ENCODE data around the gene FKBP11.
A peak's percentile ranks its signal among the peaks of the same experiment; 100 is the strongest.
"Not testable (repeated sequence)": the region's sequence is repeated elsewhere in the genome, so short reads cannot be mapped to it uniquely, and the experiment has no call there.

The FKBP11 gene

GRCh38 chr12:48927261-48927660 lies 2.0 kb upstream of the FKBP11 start:
- H3K36me3 ChIP-seq (ENCODE audit: control insufficient read depth, insufficient read depth, low read length), result no peaks in the 10 kb centered on the region
- peaks cover 10% of the 10 kb centered on the region for H3K4me1 ChIP-seq (ENCODE audit: control insufficient read depth, insufficient read depth, low read length)
- no peaks in the 10 kb centered on the region for H3K27me3 ChIP-seq (ENCODE audit: control insufficient read depth, insufficient read depth, low read length)
- no peaks in the 10 kb centered on the region for H3K9me3 ChIP-seq (ENCODE audit: control insufficient read depth, low read length)
- H3K9ac ChIP-seq (ENCODE audit: low read length), result no peak overlapping the region
- no peak overlapping the region for H3K4me3 ChIP-seq (ENCODE audit: low read length)

- H3K4me3 ChIP-seq (ENCODE audit: low read length), result peak overlapping the region; percentile 89
- H3K9ac ChIP-seq (ENCODE audit: low read length), result peak overlapping the region; percentile 90
- H3K9me3 ChIP-seq (ENCODE audit: control insufficient read depth, low read length), result no peaks in the 10 kb centered on the region
- no peaks in the 10 kb centered on the region for H3K36me3 ChIP-seq (ENCODE audit: control insufficient read depth, insufficient read depth, low read length)
- no peaks in the 10 kb centered on the region for H3K27me3 ChIP-seq (ENCODE audit: control insufficient read depth, insufficient read depth, low read length)
- peaks cover 10% of the 10 kb centered on the region for H3K4me1 ChIP-seq (ENCODE audit: control insufficient read depth, insufficient read depth, low read length)
These were observed 532 bp downstream of the FKBP11 start for GRCh38 chr12:48924617-48925303.

DNA sequence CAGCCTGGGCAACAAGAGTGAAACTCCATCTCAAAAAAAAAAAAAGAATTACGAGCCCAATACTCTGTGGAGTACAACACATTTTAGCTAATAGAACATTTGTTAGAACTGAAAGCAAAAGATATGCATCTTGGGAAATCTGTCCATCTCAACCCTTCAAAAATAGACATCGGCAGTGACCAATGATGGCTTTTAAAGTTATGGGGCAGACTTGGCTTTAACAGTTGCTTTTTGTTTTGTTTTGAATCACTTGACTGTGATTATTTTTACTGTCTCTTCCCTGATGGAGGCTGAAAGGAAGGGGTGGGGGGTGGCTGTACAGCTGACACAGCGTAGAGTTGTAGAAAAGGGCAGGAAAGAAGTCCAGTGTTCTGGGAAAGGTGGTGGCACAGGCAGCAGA lies 2.2 kb downstream of the FKBP11 start:
- Histone ChIP-seq H3K4me3 (ENCODE audit: low read length) (no peak overlapping the region), H3K4me1 (ENCODE audit: control insufficient read depth, insufficient read depth, low read length) (peaks cover 10% of the 10 kb centered on the region), H3K36me3 (ENCODE audit: control insufficient read depth, insufficient read depth, low read length) (no peaks in the 10 kb centered on the region), H3K27me3 (ENCODE audit: control insufficient read depth, insufficient read depth, low read length) (no peaks in the 10 kb centered on the region), H3K9ac (ENCODE audit: low read length) (no peak overlapping the region), H3K9me3 (ENCODE audit: control insufficient read depth, low read length) (no peaks in the 10 kb centered on the region)

GRCh38 chr12:48917857-48918537 lies 7.3 kb downstream of the FKBP11 start:
- H3K9me3 ChIP-seq (ENCODE audit: control insufficient read depth, low read length), result no peaks in the 10 kb centered on the region
- no peak overlapping the region for H3K4me3 ChIP-seq (ENCODE audit: low read length)
- H3K36me3 ChIP-seq (ENCODE audit: control insufficient read depth, insufficient read depth, low read length), result no peaks in the 10 kb centered on the region
- H3K9ac ChIP-seq (ENCODE audit: low read length), result no peak overlapping the region
- no peaks in the 10 kb centered on the region for H3K4me1 ChIP-seq (ENCODE audit: control insufficient read depth, insufficient read depth, low read length)
- H3K27me3 ChIP-seq (ENCODE audit: control insufficient read depth, insufficient read depth, low read length), result no peaks in the 10 kb centered on the region

DNA sequence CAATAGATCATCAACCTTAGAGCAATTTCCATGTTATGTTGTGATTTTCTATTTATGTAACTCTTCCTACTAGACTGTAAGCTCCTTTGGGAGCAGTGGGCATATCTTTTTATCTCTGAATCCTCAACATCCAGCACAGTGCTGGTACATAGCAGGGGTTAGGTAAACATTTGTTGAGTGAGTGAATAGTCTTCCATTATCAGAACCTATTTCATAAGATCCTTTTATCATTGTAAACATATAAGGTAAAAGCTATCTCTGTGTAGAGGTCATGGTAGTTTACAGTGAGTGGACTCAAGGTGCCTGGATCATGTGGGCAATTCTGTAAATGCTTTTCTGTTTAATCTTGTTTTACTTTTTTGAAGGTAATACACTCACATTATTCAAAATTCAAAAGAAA lies 15.1 kb downstream of the FKBP11 start:
- Histone ChIP-seq H3K4me1 (ENCODE audit: control insufficient read depth, insufficient read depth, low read length) (peaks cover 5% of the 10 kb centered on the region), H3K4me3 (ENCODE audit: low read length) (no peak overlapping the region), H3K9me3 (ENCODE audit: control insufficient read depth, low read length) (no peaks in the 10 kb centered on the region), H3K9ac (ENCODE audit: low read length) (no peak overlapping the region), H3K36me3 (ENCODE audit: control insufficient read depth, insufficient read depth, low read length) (no peaks in the 10 kb centered on the region), H3K27me3 (ENCODE audit: control insufficient read depth, insufficient read depth, low read length) (no peaks in the 10 kb centered on the region)

GRCh38 chr12:48909698-48910097 lies 15.6 kb downstream of the FKBP11 start:
- not testable (repeated sequence) for H3K9me3 ChIP-seq (ENCODE audit: control insufficient read depth, low read length); H3K9ac ChIP-seq (ENCODE audit: low read length); H3K4me3 ChIP-seq (ENCODE audit: low read length); H3K4me1 ChIP-seq (ENCODE audit: control insufficient read depth, insufficient read depth, low read length); H3K36me3 ChIP-seq (ENCODE audit: control insufficient read depth, insufficient read depth, low read length); H3K27me3 ChIP-seq (ENCODE audit: control insufficient read depth, insufficient read depth, low read length)

GRCh38 chr12:48907245-48907644 lies 18.0 kb downstream of the FKBP11 start:
- Histone ChIP-seq H3K9me3 (ENCODE audit: control insufficient read depth, low read length) (no peaks in the 10 kb centered on the region), H3K27me3 (ENCODE audit: control insufficient read depth, insufficient read depth, low read length) (no peaks in the 10 kb centered on the region), H3K4me3 (ENCODE audit: low read length) (no peak overlapping the region), H3K9ac (ENCODE audit: low read length) (no peak overlapping the region), H3K36me3 (ENCODE audit: control insufficient read depth, insufficient read depth, low read length) (no peaks in the 10 kb centered on the region), H3K4me1 (ENCODE audit: control insufficient read depth, insufficient read depth, low read length) (peaks cover 5% of the 10 kb centered on the region)

DNA sequence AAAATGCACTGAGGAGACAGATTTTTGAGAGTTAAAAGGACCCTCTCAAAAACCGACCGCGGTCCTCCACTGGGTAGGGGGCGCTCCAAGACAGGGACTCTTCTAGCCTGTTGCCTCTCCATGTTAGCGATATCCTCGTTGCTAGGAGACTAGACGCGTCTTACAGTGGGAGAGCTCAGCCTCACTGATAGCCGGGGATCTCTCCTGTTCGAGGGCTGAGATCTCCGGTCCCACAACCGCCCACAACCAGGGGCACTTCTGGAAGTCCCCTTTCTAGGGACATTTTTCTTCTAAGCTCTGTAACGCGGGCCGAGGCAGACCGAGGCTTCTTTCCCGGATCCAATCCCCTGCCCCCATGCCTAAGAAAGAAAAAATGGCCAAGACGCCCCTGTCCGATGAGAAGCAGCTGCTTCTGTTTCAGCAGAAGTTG lies 21.3 kb downstream of the FKBP11 start:
- H3K9me3 ChIP-seq (ENCODE audit: control insufficient read depth, low read length), result no peaks in the 10 kb centered on the region
- no peaks in the 10 kb centered on the region for H3K4me1 ChIP-seq (ENCODE audit: control insufficient read depth, insufficient read depth, low read length)
- H3K9ac ChIP-seq (ENCODE audit: low read length), result peak overlapping the region; percentile 64
- H3K27me3 ChIP-seq (ENCODE audit: control insufficient read depth, insufficient read depth, low read length), result no peaks in the 10 kb centered on the region
- no peak overlapping the region for H3K4me3 ChIP-seq (ENCODE audit: low read length)
- H3K36me3 ChIP-seq (ENCODE audit: control insufficient read depth, insufficient read depth, low read length), result no peaks in the 10 kb centered on the region

GRCh38 chr12:48903363-48903981 lies 21.8 kb downstream of the FKBP11 start:
- Histone ChIP-seq H3K4me1 (ENCODE audit: control insufficient read depth, insufficient read depth, low read length) (no peaks in the 10 kb centered on the region), H3K9ac (ENCODE audit: low read length) (no peak overlapping the region), H3K4me3 (ENCODE audit: low read length) (no peak overlapping the region)

GRCh38 chr12:48901278-48901677 lies 24.0 kb downstream of the FKBP11 start:
- H3K9ac ChIP-seq (ENCODE audit: low read length), result no peak overlapping the region
- H3K9me3 ChIP-seq (ENCODE audit: control insufficient read depth, low read length), result no peaks in the 10 kb centered on the region
- H3K36me3 ChIP-seq (ENCODE audit: control insufficient read depth, insufficient read depth, low read length), result no peaks in the 10 kb centered on the region
- H3K4me1 ChIP-seq (ENCODE audit: control insufficient read depth, insufficient read depth, low read length), result no peaks in the 10 kb centered on the region
- H3K27me3 ChIP-seq (ENCODE audit: control insufficient read depth, insufficient read depth, low read length), result no peaks in the 10 kb centered on the region
- H3K4me3 ChIP-seq (ENCODE audit: low read length), result no peak overlapping the region

More at GRCh38 chr12:48903363-48903981, 21.8 kb downstream of the FKBP11 start:
- no peaks in the 10 kb centered on the region for H3K36me3 ChIP-seq (ENCODE audit: control insufficient read depth, insufficient read depth, low read length)
- no peaks in the 10 kb centered on the region for H3K27me3 ChIP-seq (ENCODE audit: control insufficient read depth, insufficient read depth, low read length)
- H3K9me3 ChIP-seq (ENCODE audit: control insufficient read depth, low read length), result no peaks in the 10 kb centered on the region

DNA sequence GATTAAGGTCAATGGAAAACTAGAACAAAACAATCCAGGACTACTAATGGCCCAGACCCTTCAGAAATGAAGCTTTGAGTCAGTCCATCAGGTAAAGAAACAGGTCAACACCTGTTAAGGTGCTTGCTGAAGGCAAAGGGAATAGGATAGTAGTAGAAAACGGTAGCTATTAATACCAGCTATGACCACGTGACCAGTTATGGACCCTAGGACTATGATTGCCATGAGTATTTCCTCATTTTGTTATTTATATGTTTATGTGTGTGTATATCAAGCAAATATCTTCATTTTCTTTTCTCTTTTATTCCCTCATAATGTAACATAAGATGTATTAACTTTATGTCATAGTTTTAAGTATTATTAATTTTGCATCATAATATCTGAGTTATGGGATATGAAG lies 25.6 kb downstream of the FKBP11 start:
- Histone ChIP-seq H3K4me3 (ENCODE audit: low read length) (no peak overlapping the region), H3K27me3 (ENCODE audit: control insufficient read depth, insufficient read depth, low read length) (no peaks in the 10 kb centered on the region), H3K4me1 (ENCODE audit: control insufficient read depth, insufficient read depth, low read length) (no peaks in the 10 kb centered on the region), H3K9me3 (ENCODE audit: control insufficient read depth, low read length) (no peaks in the 10 kb centered on the region), H3K36me3 (ENCODE audit: control insufficient read depth, insufficient read depth, low read length) (no peaks in the 10 kb centered on the region), H3K9ac (ENCODE audit: low read length) (no peak overlapping the region)

- Histone ChIP-seq H3K9me3 (ENCODE audit: control insufficient read depth, low read length) (no peaks in the 10 kb centered on the region), H3K36me3 (ENCODE audit: control insufficient read depth, insufficient read depth, low read length) (no peaks in the 10 kb centered on the region), H3K9ac (ENCODE audit: low read length) (no peak overlapping the region), H3K4me3 (ENCODE audit: low read length) (no peak overlapping the region), H3K4me1 (ENCODE audit: control insufficient read depth, insufficient read depth, low read length) (peaks cover 3% of the 10 kb centered on the region), H3K27me3 (ENCODE audit: control insufficient read depth, insufficient read depth, low read length) (peaks cover 9% of the 10 kb centered on the region)
These were observed 31.0 kb downstream of the FKBP11 start for GRCh38 chr12:48894271-48894670.
